ENCODE results near the gene SUN3.
"Not testable (repeated sequence)": the region's sequence is repeated elsewhere in the genome, so short reads cannot be mapped to it uniquely, and the experiment has no call there.

The SUN3 gene

DNA sequence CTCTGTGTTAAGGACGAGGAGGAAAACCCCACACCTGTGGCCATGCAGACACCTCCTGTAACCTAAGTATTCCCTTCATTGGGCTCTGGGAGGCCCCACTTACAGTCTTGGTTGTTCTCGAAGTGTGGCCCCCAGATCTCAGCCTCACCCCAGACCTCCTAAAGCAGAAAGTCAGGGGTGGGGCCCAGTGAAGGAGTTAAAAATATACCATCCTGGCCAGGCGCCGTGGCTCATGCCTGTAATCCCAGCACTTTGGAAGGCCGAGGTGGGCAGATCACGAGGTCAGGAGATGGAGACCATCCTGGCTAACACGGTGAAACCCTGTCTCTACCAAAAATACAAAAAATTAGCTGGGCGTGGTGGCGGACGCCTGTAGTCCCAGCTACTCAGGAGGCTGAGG, 86.3 kb downstream of the SUN3 start:
- peak overlapping the region; percentile 80 for H2BK15ac ChIP-seq (ENCODE audit: low read depth, poor library complexity, severe bottlenecking)
- H4K91ac ChIP-seq (ENCODE audit: low read length); H4K8ac ChIP-seq (ENCODE audit: low read length); H3K4me3 ChIP-seq (ENCODE audit: insufficient read depth in 1 of 2, low read depth in 1 of 2, low read length in 2 of 2); H3K14ac ChIP-seq (ENCODE audit: low read length in 2 of 2); DNase-seq; H3K4ac ChIP-seq (ENCODE audit: low read depth in 1 of 2, low read length in 2 of 2); H2BK120ac ChIP-seq (ENCODE audit: low read depth, low read length); H3K27ac ChIP-seq (ENCODE audit: low read length, poor library complexity, severe bottlenecking); H2AFZ ChIP-seq (ENCODE audit: low read depth, low read length); H3K9ac ChIP-seq (ENCODE audit: low read length); H3K79me1 ChIP-seq (replicated peaks; ENCODE audit: low read length, poor library complexity, severe bottlenecking); H3K36me3 ChIP-seq (ENCODE audit: control insufficient read depth in 1 of 2, insufficient read depth in 2 of 2, low read depth in 1 of 2, low read length in 2 of 2); H3K9me3 ChIP-seq (ENCODE audit: control insufficient read depth, low read length); H3K27me3 ChIP-seq (ENCODE audit: control insufficient read depth in 1 of 2, insufficient read depth in 1 of 2, low read length in 2 of 2); H2BK5ac ChIP-seq (ENCODE audit: low read depth, low read length, poor library complexity, severe bottlenecking); H3K23ac ChIP-seq (ENCODE audit: low read length in 2 of 2); H3K4me2 ChIP-seq (ENCODE audit: low read length, poor library complexity, severe bottlenecking): not testable (repeated sequence)
- H2BK12ac ChIP-seq (ENCODE audit: low read length in 2 of 2) = peak overlapping the region; percentile 35 to 51
- WGBS = 98% methylated on average over 6 of the region's 10 CpGs
- H3K18ac ChIP-seq (ENCODE audit: low read depth in 1 of 2, low read length in 2 of 2) = peak overlapping the region; percentile 9 to 37
- peaks cover 25% of the 10 kb centered on the region for H3K4me1 ChIP-seq (ENCODE audit: control insufficient read depth, insufficient read depth, low read depth, low read length)
- peak overlapping the region; percentile 86 for H2AK5ac ChIP-seq (ENCODE audit: low read length, severe bottlenecking)

DNA sequence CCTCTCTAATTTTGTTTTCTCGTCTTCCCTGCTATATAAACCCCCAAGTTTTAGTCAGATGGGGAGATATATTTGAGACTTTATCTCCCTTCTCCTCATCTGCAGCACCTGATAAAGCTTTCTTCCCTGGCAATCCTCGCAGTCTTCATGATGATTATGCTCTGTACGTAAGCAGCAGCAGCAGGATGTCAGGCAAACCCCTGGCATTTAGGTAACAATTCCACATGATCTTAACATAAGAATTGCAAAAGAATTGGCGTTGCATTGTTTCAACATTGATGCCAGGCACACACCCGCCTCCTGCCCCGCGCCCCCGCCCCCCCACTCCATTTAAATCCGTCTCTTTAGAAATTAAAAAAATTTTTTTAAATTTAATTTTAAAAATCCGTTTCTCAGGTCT, 86.8 kb downstream of the SUN3 start:
- Histone ChIP-seq H4K8ac (ENCODE audit: low read length) (no peak overlapping the region), H3K27ac (ENCODE audit: low read length, poor library complexity, severe bottlenecking) (peak overlapping the region; percentile 30), H3K23ac (ENCODE audit: low read length in 2 of 2) (no peak overlapping the region), H3K18ac (ENCODE audit: low read depth in 1 of 2, low read length in 2 of 2) (peak overlapping the region in 1 of 2 experiments; percentile 63), H2BK120ac (ENCODE audit: low read depth, low read length) (peak overlapping the region; percentile 85), H3K79me1 (replicated peaks; ENCODE audit: low read length, poor library complexity, severe bottlenecking) (no peaks in the 10 kb centered on the region), H3K36me3 (ENCODE audit: control insufficient read depth in 1 of 2, insufficient read depth in 2 of 2, low read depth in 1 of 2, low read length in 2 of 2) (peaks cover 0 to 3% of the 10 kb centered on the region in 2 experiments), H3K4me3 (ENCODE audit: insufficient read depth in 1 of 2, low read depth in 1 of 2, low read length in 2 of 2) (no peak overlapping the region), H4K91ac (ENCODE audit: low read length) (peak overlapping the region; percentile 29), H3K4ac (ENCODE audit: low read depth in 1 of 2, low read length in 2 of 2) (peak overlapping the region; percentile 22 to 50), H3K9me3 (ENCODE audit: control insufficient read depth, low read length) (no peaks in the 10 kb centered on the region), H3K9ac (ENCODE audit: low read length) (peak overlapping the region; percentile 83), H3K4me2 (ENCODE audit: low read length, poor library complexity, severe bottlenecking) (no peak overlapping the region), H2BK12ac (ENCODE audit: low read length in 2 of 2) (peak overlapping the region; percentile 68 to 87), H2BK5ac (ENCODE audit: low read depth, low read length, poor library complexity, severe bottlenecking) (no peak overlapping the region), H2AFZ (ENCODE audit: low read depth, low read length) (no peak overlapping the region), H3K27me3 (ENCODE audit: control insufficient read depth in 1 of 2, insufficient read depth in 1 of 2, low read length in 2 of 2) (no peaks in the 10 kb centered on the region), H3K14ac (ENCODE audit: low read length in 2 of 2) (no peak overlapping the region), H2BK15ac (ENCODE audit: low read depth, poor library complexity, severe bottlenecking) (no peak overlapping the region), H3K4me1 (ENCODE audit: control insufficient read depth, insufficient read depth, low read depth, low read length) (peaks cover 31% of the 10 kb centered on the region), H2AK5ac (ENCODE audit: low read length, severe bottlenecking) (peak overlapping the region; percentile 51)
- DNase-seq = peak; percentile 20
- 71% methylated on average over 9 of the region's 10 CpGs for WGBS

DNA sequence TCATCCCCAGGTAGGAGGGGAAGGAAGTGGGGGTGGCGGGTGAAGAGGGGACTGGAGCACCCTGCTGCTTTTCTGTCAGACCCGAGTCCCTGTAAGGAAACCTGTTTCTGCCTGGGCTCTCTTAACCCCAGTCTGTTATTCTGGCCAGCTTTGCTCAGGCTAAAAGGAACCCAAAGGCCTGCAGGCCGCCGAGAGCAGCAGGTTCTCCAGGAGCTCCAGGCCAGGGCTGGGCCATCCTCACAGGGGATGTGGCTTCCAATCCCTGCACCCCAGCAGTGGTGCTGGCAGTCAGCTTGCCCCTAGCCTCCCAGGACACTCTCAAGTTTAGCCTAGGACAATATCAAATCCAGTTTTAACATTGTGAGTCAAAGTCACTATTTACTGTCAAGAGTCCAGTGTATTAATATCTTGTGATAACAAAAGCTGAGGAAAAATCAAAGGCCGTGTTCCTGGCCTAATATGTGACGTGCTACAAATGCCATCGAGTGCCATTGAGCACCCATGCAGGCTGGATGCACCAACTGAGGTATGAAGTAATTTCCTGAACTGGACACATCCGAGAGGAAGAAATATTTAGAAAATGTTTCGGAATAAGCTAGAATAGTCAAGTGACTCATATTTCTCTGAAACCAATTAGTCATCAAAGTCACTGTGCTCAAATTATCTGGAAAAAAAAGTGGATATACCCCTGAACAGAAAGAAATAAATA, 87.6 kb downstream of the SUN3 start:
- DNase-seq = peak; percentile 81
- Histone ChIP-seq H3K79me1 (replicated peaks; ENCODE audit: low read length, poor library complexity, severe bottlenecking) (no peaks in the 10 kb centered on the region), H2BK12ac (ENCODE audit: low read length in 2 of 2) (peak overlapping the region in 1 of 2 experiments; percentile 95), H3K14ac (ENCODE audit: low read length in 2 of 2) (peak overlapping the region in 1 of 2 experiments; percentile 68), H3K9ac (ENCODE audit: low read length) (peak overlapping the region; percentile 83), H2BK120ac (ENCODE audit: low read depth, low read length) (peak overlapping the region; percentile 83), H3K27me3 (ENCODE audit: control insufficient read depth in 1 of 2, insufficient read depth in 1 of 2, low read length in 2 of 2) (no peaks in the 10 kb centered on the region), H3K4ac (ENCODE audit: low read depth in 1 of 2, low read length in 2 of 2) (peak overlapping the region; percentile 29 to 89), H3K23ac (ENCODE audit: low read length in 2 of 2) (no peak overlapping the region), H3K9me3 (ENCODE audit: control insufficient read depth, low read length) (no peaks in the 10 kb centered on the region), H3K36me3 (ENCODE audit: control insufficient read depth in 1 of 2, insufficient read depth in 2 of 2, low read depth in 1 of 2, low read length in 2 of 2) (peaks cover 0 to 1% of the 10 kb centered on the region in 2 experiments), H3K27ac (ENCODE audit: low read length, poor library complexity, severe bottlenecking) (peak overlapping the region; percentile 76), H2AFZ (ENCODE audit: low read depth, low read length) (peak overlapping the region; percentile 8), H2BK15ac (ENCODE audit: low read depth, poor library complexity, severe bottlenecking) (peak overlapping the region; percentile 15), H2AK5ac (ENCODE audit: low read length, severe bottlenecking) (no peak overlapping the region), H3K4me3 (ENCODE audit: insufficient read depth in 1 of 2, low read depth in 1 of 2, low read length in 2 of 2) (no peak overlapping the region), H4K8ac (ENCODE audit: low read length) (peak overlapping the region; percentile 86), H3K4me2 (ENCODE audit: low read length, poor library complexity, severe bottlenecking) (no peak overlapping the region), H4K91ac (ENCODE audit: low read length) (peak overlapping the region; percentile 86), H3K4me1 (ENCODE audit: control insufficient read depth, insufficient read depth, low read depth, low read length) (peaks cover 32% of the 10 kb centered on the region), H2BK5ac (ENCODE audit: low read depth, low read length, poor library complexity, severe bottlenecking) (peak overlapping the region; percentile 9), H3K18ac (ENCODE audit: low read depth in 1 of 2, low read length in 2 of 2) (peak overlapping the region; percentile 88 to 92)
- 15% methylated on average over 7 of the region's 9 CpGs for WGBS

DNA sequence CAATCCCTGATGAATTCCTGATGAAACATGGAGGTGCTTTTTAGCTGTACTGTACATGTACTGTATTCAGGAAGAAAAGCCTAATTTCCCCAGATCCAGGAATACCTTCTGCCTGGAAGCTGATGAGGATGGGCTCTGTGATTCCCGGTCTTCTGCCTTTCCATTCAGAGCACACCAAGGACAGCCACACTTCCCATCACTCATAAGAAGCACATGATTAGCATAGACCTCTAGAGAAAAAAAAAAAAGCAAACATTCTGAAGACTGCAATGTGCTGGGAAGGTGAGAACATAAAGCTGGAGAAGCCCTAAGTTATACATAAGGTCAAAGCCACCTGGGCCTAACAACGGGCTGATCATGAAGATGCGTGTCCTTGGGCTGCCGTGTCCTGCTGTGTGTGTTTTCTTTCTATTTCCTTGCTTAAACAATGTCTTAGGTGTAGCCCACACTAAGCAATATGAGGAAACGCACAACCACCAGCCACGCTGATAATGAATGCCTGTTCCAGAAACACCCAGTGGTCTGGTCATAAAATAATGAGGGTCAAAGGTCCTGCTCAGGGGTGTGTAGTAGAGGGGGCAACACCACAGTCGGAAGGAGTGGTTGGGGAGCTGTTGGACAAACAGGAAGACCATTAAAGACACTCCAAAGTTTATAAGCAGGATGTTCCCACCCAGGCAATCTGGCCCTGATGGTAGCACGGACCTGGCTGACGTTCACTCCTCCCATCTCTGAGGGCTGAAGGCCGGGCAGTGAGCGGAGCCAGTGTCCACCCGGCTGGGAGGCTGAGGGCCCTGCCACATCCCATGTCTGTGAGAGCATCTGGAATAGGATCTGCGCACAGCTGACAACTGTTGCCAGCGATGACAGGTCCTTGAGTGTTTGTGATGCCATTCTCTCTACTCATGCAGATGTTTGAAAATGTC, 88.6 kb downstream of the SUN3 start:
- Histone ChIP-seq H3K4me2 (ENCODE audit: low read length, poor library complexity, severe bottlenecking) (no peak overlapping the region), H2BK15ac (ENCODE audit: low read depth, poor library complexity, severe bottlenecking) (no peak overlapping the region), H3K27ac (ENCODE audit: low read length, poor library complexity, severe bottlenecking) (no peak overlapping the region), H3K79me1 (replicated peaks; ENCODE audit: low read length, poor library complexity, severe bottlenecking) (no peaks in the 10 kb centered on the region), H3K27me3 (ENCODE audit: control insufficient read depth in 1 of 2, insufficient read depth in 1 of 2, low read length in 2 of 2) (no peaks in the 10 kb centered on the region), H4K8ac (ENCODE audit: low read length) (peak overlapping the region; percentile 70), H2BK120ac (ENCODE audit: low read depth, low read length) (peak overlapping the region; percentile 45), H2BK5ac (ENCODE audit: low read depth, low read length, poor library complexity, severe bottlenecking) (no peak overlapping the region), H3K4me1 (ENCODE audit: control insufficient read depth, insufficient read depth, low read depth, low read length) (peaks cover 30% of the 10 kb centered on the region), H2AFZ (ENCODE audit: low read depth, low read length) (no peak overlapping the region), H3K18ac (ENCODE audit: low read depth in 1 of 2, low read length in 2 of 2) (peak overlapping the region; percentile 58 to 59), H3K23ac (ENCODE audit: low read length in 2 of 2) (no peak overlapping the region), H3K14ac (ENCODE audit: low read length in 2 of 2) (no peak overlapping the region), H2AK5ac (ENCODE audit: low read length, severe bottlenecking) (peak overlapping the region; percentile 35), H3K36me3 (ENCODE audit: control insufficient read depth in 1 of 2, insufficient read depth in 2 of 2, low read depth in 1 of 2, low read length in 2 of 2) (no peaks in the 10 kb centered on the region), H2BK12ac (ENCODE audit: low read length in 2 of 2) (peak overlapping the region; percentile 59 to 70), H3K9ac (ENCODE audit: low read length) (peak overlapping the region; percentile 83), H3K4ac (ENCODE audit: low read depth in 1 of 2, low read length in 2 of 2) (peak overlapping the region in 1 of 2 experiments; percentile 22), H3K4me3 (ENCODE audit: insufficient read depth in 1 of 2, low read depth in 1 of 2, low read length in 2 of 2) (no peak overlapping the region), H4K91ac (ENCODE audit: low read length) (peak overlapping the region; percentile 41), H3K9me3 (ENCODE audit: control insufficient read depth, low read length) (no peaks in the 10 kb centered on the region)
- WGBS = 4% methylated on average over 11 of the region's 14 CpGs
- peak; percentile 84 for DNase-seq
